ENCODE measurements around the gene UROD. TPM values are rescaled to one million over a fixed set of nuclear protein-coding genes. Genes with fewer than 3 reads are reported as not detected.

Gene UROD
- total and polyA plus RNA-seq, 4 donors: 78.5 to 717 (median 102) TPM

DNA sequence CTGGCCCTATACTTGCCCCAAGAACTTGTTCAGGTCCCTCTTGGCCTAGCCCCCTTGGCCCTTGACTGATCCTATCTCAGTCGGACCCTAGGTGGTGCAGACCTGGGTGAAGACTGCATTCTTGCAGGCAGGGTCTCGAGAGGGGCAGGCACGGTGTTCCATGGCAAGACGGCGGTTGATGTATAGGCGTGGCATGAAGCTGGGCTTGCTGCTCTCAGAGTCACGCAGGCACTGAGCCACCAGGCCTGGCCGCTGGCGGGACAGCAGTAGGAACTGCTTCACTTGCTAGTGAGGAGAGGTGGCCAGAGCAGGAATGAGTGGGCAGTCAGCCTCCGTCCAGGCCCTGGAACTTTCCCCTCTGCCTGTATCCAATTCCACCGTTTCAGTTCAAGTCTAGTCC lies 4.7 kb upstream of the UROD start:
- TF ChIP-seq SP1 (IDR thresholded peaks at IDR 0.05) (no peak), NR2F2 (IDR thresholded peaks at IDR 0.05) (no peak)
- TF ChIP-seq, protein P1, sequence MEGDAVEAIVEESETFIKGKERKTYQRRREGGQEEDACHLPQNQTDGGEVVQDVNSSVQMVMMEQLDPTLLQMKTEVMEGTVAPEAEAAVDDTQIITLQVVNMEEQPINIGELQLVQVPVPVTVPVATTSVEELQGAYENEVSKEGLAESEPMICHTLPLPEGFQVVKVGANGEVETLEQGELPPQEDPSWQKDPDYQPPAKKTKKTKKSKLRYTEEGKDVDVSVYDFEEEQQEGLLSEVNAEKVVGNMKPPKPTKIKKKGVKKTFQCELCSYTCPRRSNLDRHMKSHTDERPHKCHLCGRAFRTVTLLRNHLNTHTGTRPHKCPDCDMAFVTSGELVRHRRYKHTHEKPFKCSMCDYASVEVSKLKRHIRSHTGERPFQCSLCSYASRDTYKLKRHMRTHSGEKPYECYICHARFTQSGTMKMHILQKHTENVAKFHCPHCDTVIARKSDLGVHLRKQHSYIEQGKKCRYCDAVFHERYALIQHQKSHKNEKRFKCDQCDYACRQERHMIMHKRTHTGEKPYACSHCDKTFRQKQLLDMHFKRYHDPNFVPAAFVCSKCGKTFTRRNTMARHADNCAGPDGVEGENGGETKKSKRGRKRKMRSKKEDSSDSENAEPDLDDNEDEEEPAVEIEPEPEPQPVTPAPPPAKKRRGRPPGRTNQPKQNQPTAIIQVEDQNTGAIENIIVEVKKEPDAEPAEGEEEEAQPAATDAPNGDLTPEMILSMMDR (IDR thresholded peaks at IDR 0.05; ENCODE audit: low read depth, low read length, missing input control): no peak
- TF ChIP-seq, protein P2, sequence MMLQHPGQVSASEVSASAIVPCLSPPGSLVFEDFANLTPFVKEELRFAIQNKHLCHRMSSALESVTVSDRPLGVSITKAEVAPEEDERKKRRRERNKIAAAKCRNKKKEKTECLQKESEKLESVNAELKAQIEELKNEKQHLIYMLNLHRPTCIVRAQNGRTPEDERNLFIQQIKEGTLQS (IDR thresholded peaks at IDR 0.05): no peak
- no peaks in the 10 kb centered on the region for H3K9me3 ChIP-seq (ENCODE audit: control insufficient read depth in 4 of 4, low read length in 3 of 4)
- no peak overlapping the region for H3K4me3 ChIP-seq (ENCODE audit: low read depth in 1 of 3, low read length in 3 of 3)
- DNase-seq (ENCODE audit: low spot score): no peak
- no peak overlapping the region for H3K27ac ChIP-seq (ENCODE audit: low read depth in 1 of 2, low read length in 2 of 2)
- 89% methylated on average over 11 of the region's 11 CpGs for WGBS
- H3K27me3 ChIP-seq (ENCODE audit: control insufficient read depth in 4 of 4, insufficient read depth in 4 of 4, low read length in 3 of 4): no peaks in the 10 kb centered on the region
- peaks cover 12 to 26% (median 21%) of the 10 kb centered on the region in 4 donors for H3K4me1 ChIP-seq (ENCODE audit: control insufficient read depth in 4 of 4, insufficient read depth in 4 of 4, low read length in 3 of 4)
- no peak overlapping the region for H3K9ac ChIP-seq (ENCODE audit: low read depth in 1 of 2, low read length in 2 of 2)
- peaks cover 29 to 70% (median 59%) of the 10 kb centered on the region in 4 donors for H3K36me3 ChIP-seq (ENCODE audit: control insufficient read depth in 4 of 4, insufficient read depth in 3 of 4, low read depth in 1 of 4, low read length in 3 of 4)

DNA sequence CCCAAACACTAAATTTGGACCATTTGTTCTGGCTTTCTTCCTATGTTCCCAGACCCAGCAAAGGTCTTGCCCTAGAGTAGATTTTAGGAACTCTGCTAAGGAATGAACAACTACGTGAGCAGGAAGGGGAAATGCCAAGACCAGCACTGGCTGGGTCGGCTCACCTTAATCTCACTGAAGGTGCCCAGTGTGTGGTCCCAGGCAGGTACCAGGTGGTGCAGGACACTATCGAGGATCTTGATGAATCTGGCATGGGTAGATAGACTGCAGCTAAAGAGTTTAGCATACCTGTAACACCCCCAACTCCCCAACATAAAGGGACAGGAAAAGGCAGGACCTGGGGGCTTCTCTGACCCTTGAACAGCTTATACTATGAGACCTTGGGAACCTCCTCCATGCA lies 4.0 kb upstream of the UROD start:
- H3K36me3 ChIP-seq (ENCODE audit: control insufficient read depth in 4 of 4, insufficient read depth in 3 of 4, low read depth in 1 of 4, low read length in 3 of 4): peaks cover 29 to 62% (median 54%) of the 10 kb centered on the region in 4 donors
- no peaks in the 10 kb centered on the region for H3K27me3 ChIP-seq (ENCODE audit: control insufficient read depth in 4 of 4, insufficient read depth in 4 of 4, low read length in 3 of 4)
- no peak overlapping the region for H3K9ac ChIP-seq (ENCODE audit: low read depth in 1 of 2, low read length in 2 of 2)
- H3K27ac ChIP-seq (ENCODE audit: low read depth in 1 of 2, low read length in 2 of 2): no peak overlapping the region
- TF ChIP-seq, protein P3, sequence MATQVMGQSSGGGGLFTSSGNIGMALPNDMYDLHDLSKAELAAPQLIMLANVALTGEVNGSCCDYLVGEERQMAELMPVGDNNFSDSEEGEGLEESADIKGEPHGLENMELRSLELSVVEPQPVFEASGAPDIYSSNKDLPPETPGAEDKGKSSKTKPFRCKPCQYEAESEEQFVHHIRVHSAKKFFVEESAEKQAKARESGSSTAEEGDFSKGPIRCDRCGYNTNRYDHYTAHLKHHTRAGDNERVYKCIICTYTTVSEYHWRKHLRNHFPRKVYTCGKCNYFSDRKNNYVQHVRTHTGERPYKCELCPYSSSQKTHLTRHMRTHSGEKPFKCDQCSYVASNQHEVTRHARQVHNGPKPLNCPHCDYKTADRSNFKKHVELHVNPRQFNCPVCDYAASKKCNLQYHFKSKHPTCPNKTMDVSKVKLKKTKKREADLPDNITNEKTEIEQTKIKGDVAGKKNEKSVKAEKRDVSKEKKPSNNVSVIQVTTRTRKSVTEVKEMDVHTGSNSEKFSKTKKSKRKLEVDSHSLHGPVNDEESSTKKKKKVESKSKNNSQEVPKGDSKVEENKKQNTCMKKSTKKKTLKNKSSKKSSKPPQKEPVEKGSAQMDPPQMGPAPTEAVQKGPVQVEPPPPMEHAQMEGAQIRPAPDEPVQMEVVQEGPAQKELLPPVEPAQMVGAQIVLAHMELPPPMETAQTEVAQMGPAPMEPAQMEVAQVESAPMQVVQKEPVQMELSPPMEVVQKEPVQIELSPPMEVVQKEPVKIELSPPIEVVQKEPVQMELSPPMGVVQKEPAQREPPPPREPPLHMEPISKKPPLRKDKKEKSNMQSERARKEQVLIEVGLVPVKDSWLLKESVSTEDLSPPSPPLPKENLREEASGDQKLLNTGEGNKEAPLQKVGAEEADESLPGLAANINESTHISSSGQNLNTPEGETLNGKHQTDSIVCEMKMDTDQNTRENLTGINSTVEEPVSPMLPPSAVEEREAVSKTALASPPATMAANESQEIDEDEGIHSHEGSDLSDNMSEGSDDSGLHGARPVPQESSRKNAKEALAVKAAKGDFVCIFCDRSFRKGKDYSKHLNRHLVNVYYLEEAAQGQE (IDR thresholded peaks at IDR 0.05): no peak
- no peak for TF ChIP-seq NR2F2 (IDR thresholded peaks at IDR 0.05)
- TF ChIP-seq, protein P4, sequence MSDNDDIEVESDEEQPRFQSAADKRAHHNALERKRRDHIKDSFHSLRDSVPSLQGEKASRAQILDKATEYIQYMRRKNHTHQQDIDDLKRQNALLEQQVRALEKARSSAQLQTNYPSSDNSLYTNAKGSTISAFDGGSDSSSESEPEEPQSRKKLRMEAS (IDR thresholded peaks at IDR 0.05): no peak
- no peak for TF ChIP-seq HNF4A (conservative IDR thresholded peaks at IDR 0.05)
- TF ChIP-seq TAF1 (conservative IDR thresholded peaks at IDR 0.05): no peak
- TF ChIP-seq, protein P2 (IDR thresholded peaks at IDR 0.05): no peak
- TF ChIP-seq, protein P1 (IDR thresholded peaks at IDR 0.05; ENCODE audit: low read depth, low read length, missing input control): no peak
- no peak for TF ChIP-seq RXRA (IDR thresholded peaks at IDR 0.05)
- no peak for TF ChIP-seq JUND (IDR thresholded peaks at IDR 0.05)
- TF ChIP-seq YY1 (IDR thresholded peaks at IDR 0.05): no peak
- no peak for TF ChIP-seq FOXA1 (IDR thresholded peaks at IDR 0.05)
- TF ChIP-seq, protein P5, sequence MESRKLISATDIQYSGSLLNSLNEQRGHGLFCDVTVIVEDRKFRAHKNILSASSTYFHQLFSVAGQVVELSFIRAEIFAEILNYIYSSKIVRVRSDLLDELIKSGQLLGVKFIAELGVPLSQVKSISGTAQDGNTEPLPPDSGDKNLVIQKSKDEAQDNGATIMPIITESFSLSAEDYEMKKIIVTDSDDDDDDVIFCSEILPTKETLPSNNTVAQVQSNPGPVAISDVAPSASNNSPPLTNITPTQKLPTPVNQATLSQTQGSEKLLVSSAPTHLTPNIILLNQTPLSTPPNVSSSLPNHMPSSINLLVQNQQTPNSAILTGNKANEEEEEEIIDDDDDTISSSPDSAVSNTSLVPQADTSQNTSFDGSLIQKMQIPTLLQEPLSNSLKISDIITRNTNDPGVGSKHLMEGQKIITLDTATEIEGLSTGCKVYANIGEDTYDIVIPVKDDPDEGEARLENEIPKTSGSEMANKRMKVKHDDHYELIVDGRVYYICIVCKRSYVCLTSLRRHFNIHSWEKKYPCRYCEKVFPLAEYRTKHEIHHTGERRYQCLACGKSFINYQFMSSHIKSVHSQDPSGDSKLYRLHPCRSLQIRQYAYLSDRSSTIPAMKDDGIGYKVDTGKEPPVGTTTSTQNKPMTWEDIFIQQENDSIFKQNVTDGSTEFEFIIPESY (IDR thresholded peaks at IDR 0.05): no peak
- no peak for TF ChIP-seq SP1 (IDR thresholded peaks at IDR 0.05)
- no peak for TF ChIP-seq RAD21 (IDR thresholded peaks at IDR 0.05)
- TF ChIP-seq EGR1 (IDR thresholded peaks at IDR 0.05; ENCODE audit: low read depth in 2 of 2): no peak
- TF ChIP-seq FOXA2 (IDR thresholded peaks at IDR 0.05): no peak
- TF ChIP-seq HNF4G (IDR thresholded peaks at IDR 0.05): no peak
- TF ChIP-seq GABPA (IDR thresholded peaks at IDR 0.05 in 1 of 2, conservative IDR thresholded peaks at IDR 0.05 in 1 of 2): no peak
- no peak overlapping the region for H3K4me3 ChIP-seq (ENCODE audit: low read depth in 1 of 3, low read length in 3 of 3)
- H3K4me1 ChIP-seq (ENCODE audit: control insufficient read depth in 4 of 4, insufficient read depth in 4 of 4, low read length in 3 of 4): peaks cover 14 to 34% (median 27%) of the 10 kb centered on the region in 4 donors
- 93% methylated on average over 3 of the region's 3 CpGs for WGBS
- DNase-seq (ENCODE audit: low spot score): no peak
- H3K9me3 ChIP-seq (ENCODE audit: control insufficient read depth in 4 of 4, low read length in 3 of 4): no peaks in the 10 kb centered on the region

Measured in liver (tissue), 9 donors.